Ishikawa (cell line): Measurements from ENCODE around the gene PODXL2.

Source experiments
- CEBPB ChIP-seq: IDR thresholded peaks from 2 replicates; pipeline ENCODE4 v1.6.1; 2012
- CREB1 ChIP-seq: IDR thresholded peaks from 2 replicates; pipeline ENCODE4 v1.6.1; 2012; ENCODE audit warnings: low read depth
- EGR1 ChIP-seq: IDR thresholded peaks from 2 replicates; pipeline ENCODE4 v1.6.1; 2012
- EP300 ChIP-seq: IDR thresholded peaks from 2 replicates; pipeline ENCODE4 v1.6.1; 2012; ENCODE audit warnings: borderline replicate concordance
- FOXM1 ChIP-seq: IDR thresholded peaks from 2 replicates; pipeline ENCODE4 v1.6.1; 2012; ENCODE audit warnings: low read depth, borderline replicate concordance
- MAX ChIP-seq: IDR thresholded peaks from 2 replicates; pipeline ENCODE4 v1.6.1; 2012
- NFIC ChIP-seq: IDR thresholded peaks from 2 replicates; pipeline ENCODE4 v1.6.1; 2012
- RAD21 ChIP-seq: IDR thresholded peaks from 2 replicates; pipeline ENCODE4 v1.6.1; 2012; ENCODE audit warnings: low read depth
- REST ChIP-seq: IDR thresholded peaks from 2 replicates; pipeline ENCODE4 v1.6.1; 2012; ENCODE audit warnings: low read depth, mild to moderate bottlenecking
- TAF1 ChIP-seq: IDR thresholded peaks from 2 replicates; pipeline ENCODE4 v1.6.1; 2012; ENCODE audit warnings: low read depth, mild to moderate bottlenecking
- TCF12 ChIP-seq: IDR thresholded peaks from 2 replicates; pipeline ENCODE4 v1.6.1; 2012; ENCODE audit warnings: low read depth
- TEAD4 ChIP-seq: IDR thresholded peaks from 2 replicates; pipeline ENCODE4 v1.6.1; 2012
- USF1 ChIP-seq: IDR thresholded peaks from 2 replicates; pipeline ENCODE4 v1.6.1; 2012
- YY1 ChIP-seq: IDR thresholded peaks from 2 replicates; pipeline ENCODE4 v1.6.1; 2012; ENCODE audit warnings: low read depth
- ZBTB7A ChIP-seq: IDR thresholded peaks from 2 replicates; pipeline ENCODE4 v1.6.1; 2012; ENCODE audit warnings: low read depth

PODXL2 gene

GRCh38 chr3:127606086-127606805 is 22.7 kb upstream of the PODXL2 start:
- no peak for TF ChIP-seq RAD21
- no peak for TF ChIP-seq NFIC
- TF ChIP-seq ZBTB7A, result no peak
- TF ChIP-seq CREB1, result no peak
- no peak for TF ChIP-seq FOXM1
- no peak for TF ChIP-seq REST
- no peak for TF ChIP-seq TCF12
- TF ChIP-seq USF1, result no peak
- no peak for TF ChIP-seq TAF1
- no peak for TF ChIP-seq CEBPB
- TF ChIP-seq TEAD4, result no peak
- no peak for TF ChIP-seq YY1
- TF ChIP-seq MAX, result no peak
- TF ChIP-seq EP300, result no peak

GRCh38 chr3:127606981-127607595 is 21.9 kb upstream of the PODXL2 start:
- no peak for TF ChIP-seq CREB1
- TF ChIP-seq USF1, result no peak
- TF ChIP-seq MAX, result no peak
- TF ChIP-seq NFIC, result no peak
- no peak for TF ChIP-seq ZBTB7A
- TF ChIP-seq EP300, result no peak

- TF ChIP-seq CEBPB, result no peak
- no peak for TF ChIP-seq MAX
- TF ChIP-seq ZBTB7A, result no peak
- no peak for TF ChIP-seq REST
- TF ChIP-seq TAF1, result no peak
Measured at GRCh38 chr3:127607675-127608361, 21.2 kb upstream of the PODXL2 start.

- TF ChIP-seq EGR1 (no peak), EP300 (no peak), ZBTB7A (no peak), RAD21 (no peak), TEAD4 (no peak), TAF1 (no peak), USF1 (no peak), CEBPB (no peak), TCF12 (no peak)
Measured at GRCh38 chr3:127608362-127608718, 20.6 kb upstream of the PODXL2 start.

GRCh38 chr3:127610105-127610504 is 18.9 kb upstream of the PODXL2 start:
- TF ChIP-seq RAD21, result no peak
- no peak for TF ChIP-seq EP300
- no peak for TF ChIP-seq MAX
- no peak for TF ChIP-seq FOXM1
- no peak for TF ChIP-seq USF1
- TF ChIP-seq ZBTB7A, result no peak
- TF ChIP-seq TAF1, result no peak
- TF ChIP-seq NFIC, result no peak
- no peak for TF ChIP-seq TEAD4
- TF ChIP-seq CEBPB, result no peak
- no peak for TF ChIP-seq CREB1
- TF ChIP-seq EGR1, result no peak
- no peak for TF ChIP-seq REST
- TF ChIP-seq TCF12, result no peak
